ENCODE results near the gene GTSE1.
"Not testable (repeated sequence)": the region's sequence is repeated elsewhere in the genome, so short reads cannot be mapped to it uniquely, and the experiment has no call there.

Gene GTSE1

GRCh38 chr22:46312056-46312455, 15.4 kb downstream of the GTSE1 start:
- no peak overlapping the region for H3K4me3 ChIP-seq (ENCODE audit: low read length)
- no peak for DNase-seq (ENCODE audit: low read depth)
- no peak for TF ChIP-seq CTCF (conservative IDR thresholded peaks at IDR 0.05; ENCODE audit: low read length)

GRCh38 chr22:46312848-46313247, 16.2 kb downstream of the GTSE1 start:
- not testable (repeated sequence) for H3K4me3 ChIP-seq (ENCODE audit: low read length); DNase-seq (ENCODE audit: low read depth)

- no peak for DNase-seq (ENCODE audit: low read depth)
- H3K4me3 ChIP-seq (ENCODE audit: low read length) = no peak overlapping the region
- TF ChIP-seq CTCF (conservative IDR thresholded peaks at IDR 0.05; ENCODE audit: low read length) = no peak
Observed at GRCh38 chr22:46315976-46316375, 19.3 kb downstream of the GTSE1 start.

- no peak overlapping the region for H3K4me3 ChIP-seq (ENCODE audit: low read length)
- TF ChIP-seq CTCF (conservative IDR thresholded peaks at IDR 0.05; ENCODE audit: low read length) = no peak
- no peak for DNase-seq (ENCODE audit: low read depth)
Observed at GRCh38 chr22:46317646-46318045, 21.0 kb downstream of the GTSE1 start.

GRCh38 chr22:46318576-46318975, 21.9 kb downstream of the GTSE1 start:
- DNase-seq (ENCODE audit: low read depth) = no peak
- no peak overlapping the region for H3K4me3 ChIP-seq (ENCODE audit: low read length)
- no peak for TF ChIP-seq CTCF (conservative IDR thresholded peaks at IDR 0.05; ENCODE audit: low read length)

- no peak for TF ChIP-seq CTCF (conservative IDR thresholded peaks at IDR 0.05; ENCODE audit: low read length)
- DNase-seq (ENCODE audit: low read depth) = no peak
- no peak overlapping the region for H3K4me3 ChIP-seq (ENCODE audit: low read length)
Observed at GRCh38 chr22:46319319-46319718, 22.6 kb downstream of the GTSE1 start.

- TF ChIP-seq CTCF (conservative IDR thresholded peaks at IDR 0.05; ENCODE audit: low read length) = no peak
- DNase-seq (ENCODE audit: low read depth) = no peak
- no peak overlapping the region for H3K4me3 ChIP-seq (ENCODE audit: low read length)
Observed at GRCh38 chr22:46320166-46320710, 23.6 kb downstream of the GTSE1 start.
